Raji (cell line): ENCODE results near the gene SIGLEC7.

Experiments
- POLR2A ChIP-seq: IDR thresholded peaks from 2 replicates; pipeline ENCODE4 v1.6.1; 2011; ENCODE audit warnings: low read depth, low read length, control low read depth; ENCODE audit not compliant: insufficient read depth

SIGLEC7 gene

DNA sequence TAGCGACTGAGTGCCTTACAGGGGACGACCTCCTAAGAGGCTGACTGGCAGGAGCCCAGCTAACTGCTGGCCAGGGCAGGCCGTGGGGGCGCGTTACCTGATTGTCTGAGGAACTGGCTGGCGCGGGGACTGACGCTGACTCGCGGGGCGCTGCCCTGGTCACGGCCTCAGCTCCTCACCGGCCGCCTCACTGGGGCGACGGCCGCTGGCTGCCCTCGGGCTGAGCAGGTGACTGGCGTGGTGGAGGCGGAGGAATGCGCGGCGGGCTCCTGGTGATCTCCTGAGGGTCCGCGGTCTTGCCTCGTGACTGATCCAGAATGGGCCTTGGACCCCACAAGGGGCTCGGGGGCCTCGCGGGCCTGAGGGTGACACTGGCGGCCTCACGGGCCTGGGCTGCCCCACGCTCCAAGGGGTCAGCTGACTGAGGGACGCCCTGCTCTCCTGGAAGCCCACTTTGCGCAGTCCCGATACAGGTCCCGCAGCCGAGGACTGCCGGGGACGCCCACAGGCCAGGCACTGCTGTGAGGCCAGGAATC, 39.3 kb downstream of the SIGLEC7 start:
- no peak for TF ChIP-seq POLR2A

DNA sequence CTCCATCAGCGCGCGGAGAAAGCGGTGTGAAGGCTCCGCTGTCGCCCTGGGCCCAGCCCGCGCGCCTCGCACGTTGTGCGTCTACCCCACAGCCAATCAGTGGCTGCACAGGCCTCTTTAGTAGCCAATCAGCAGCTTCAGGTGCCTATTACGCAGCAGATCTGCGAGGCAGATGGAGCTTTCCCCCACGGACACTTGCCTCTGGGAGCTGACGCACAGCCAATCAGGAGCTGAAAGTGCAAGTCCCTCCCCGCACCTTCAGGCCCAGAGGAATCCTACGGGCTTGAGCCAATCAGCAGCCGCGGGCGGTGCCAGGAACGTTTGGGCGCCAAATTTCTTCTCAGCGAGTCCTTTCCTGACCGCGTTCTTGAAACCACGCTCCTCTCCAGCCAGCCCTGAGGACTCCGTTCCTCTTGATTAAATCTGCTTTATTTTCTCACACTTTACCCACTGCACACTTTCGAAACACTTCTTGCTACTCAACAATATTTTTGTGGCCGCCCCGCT, 39.9 kb downstream of the SIGLEC7 start:
- no peak for TF ChIP-seq POLR2A

- TF ChIP-seq POLR2A = no peak
Observed at GRCh38 chr19:51183629-51184028, 41.5 kb downstream of the SIGLEC7 start.

DNA sequence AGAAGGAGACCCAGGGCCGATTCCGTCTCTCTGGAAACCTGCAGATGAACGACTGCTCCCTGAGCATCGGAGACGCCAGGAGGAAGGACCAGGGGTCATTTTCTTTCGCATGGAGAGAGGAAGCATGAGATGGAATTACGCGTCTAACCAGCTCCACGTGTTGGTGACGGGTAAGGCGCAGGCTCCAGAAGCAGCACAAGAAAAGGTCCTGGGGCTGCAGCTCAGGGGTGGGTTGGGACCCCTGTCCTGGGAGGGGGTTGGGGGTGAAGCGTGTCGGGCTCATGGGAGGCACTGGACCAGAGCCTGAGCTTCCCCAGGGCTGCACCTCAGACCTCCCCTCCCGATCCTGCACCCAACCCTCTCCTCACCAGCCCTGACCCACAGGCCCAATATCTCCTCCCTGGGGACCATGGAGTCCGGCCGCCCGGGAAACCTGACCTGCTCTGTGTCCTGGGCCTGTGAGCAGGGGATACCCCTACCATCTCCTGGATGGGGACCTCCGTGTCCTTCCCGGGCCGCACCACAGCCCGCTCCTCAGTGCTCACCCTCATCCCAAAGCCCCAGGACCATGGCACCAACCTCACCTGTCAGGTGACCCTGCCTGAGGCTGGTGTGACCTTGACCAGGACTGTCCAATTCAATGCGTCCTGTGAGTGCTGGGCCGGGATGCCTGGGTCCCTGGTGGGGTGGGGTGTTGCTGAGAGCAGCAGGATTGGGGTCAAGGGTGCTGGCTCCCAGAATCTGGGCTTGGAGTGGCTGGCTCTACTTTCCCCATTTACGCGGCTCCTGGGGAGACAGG, 43.2 kb downstream of the SIGLEC7 start:
- no peak for TF ChIP-seq POLR2A

DNA sequence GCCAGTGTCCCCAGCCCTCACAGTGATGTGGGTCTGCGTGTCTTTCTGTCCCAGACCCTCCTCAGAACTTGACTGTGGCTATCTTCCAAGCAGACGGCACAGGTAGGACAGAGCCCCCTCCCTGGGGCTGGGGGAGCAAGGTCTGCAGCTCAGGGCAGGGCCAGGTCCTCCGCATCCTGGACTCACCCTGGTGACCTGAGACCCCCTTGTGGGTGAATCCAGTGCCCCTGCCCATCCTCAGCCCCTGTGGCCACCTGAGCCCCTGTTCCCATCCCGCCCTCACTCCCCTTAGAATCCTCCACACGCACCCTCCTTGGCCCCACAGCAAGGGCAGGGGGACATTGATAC, 43.7 kb downstream of the SIGLEC7 start:
- TF ChIP-seq POLR2A = no peak

DNA sequence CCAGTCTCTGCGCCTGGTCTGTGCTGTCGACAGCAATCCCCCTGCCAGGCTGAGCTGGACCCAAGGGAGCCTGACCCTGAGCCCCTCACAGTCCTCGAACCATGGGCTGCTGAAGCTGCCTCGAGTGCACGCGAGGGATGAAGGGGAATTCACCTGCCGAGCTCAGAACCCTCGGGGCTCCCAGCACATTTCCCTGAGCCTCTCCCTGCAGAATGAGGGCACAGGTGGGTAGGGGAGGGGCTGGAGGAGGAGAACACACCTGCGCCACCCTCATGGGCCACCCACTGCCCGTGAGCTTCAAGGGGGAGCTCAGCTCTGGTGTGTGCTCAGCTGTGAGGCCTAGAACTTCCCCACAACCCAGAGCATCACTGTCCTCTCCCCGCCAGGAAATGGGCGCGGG, 44.2 kb downstream of the SIGLEC7 start:
- TF ChIP-seq POLR2A = no peak

- TF ChIP-seq POLR2A = no peak
Observed at GRCh38 chr19:51187395-51188226, 45.5 kb downstream of the SIGLEC7 start.

- no peak for TF ChIP-seq POLR2A
Observed at GRCh38 chr19:51188227-51188559, 46.1 kb downstream of the SIGLEC7 start.

GRCh38 chr19:51192689-51193088, 50.6 kb downstream of the SIGLEC7 start:
- TF ChIP-seq POLR2A = no peak

DNA sequence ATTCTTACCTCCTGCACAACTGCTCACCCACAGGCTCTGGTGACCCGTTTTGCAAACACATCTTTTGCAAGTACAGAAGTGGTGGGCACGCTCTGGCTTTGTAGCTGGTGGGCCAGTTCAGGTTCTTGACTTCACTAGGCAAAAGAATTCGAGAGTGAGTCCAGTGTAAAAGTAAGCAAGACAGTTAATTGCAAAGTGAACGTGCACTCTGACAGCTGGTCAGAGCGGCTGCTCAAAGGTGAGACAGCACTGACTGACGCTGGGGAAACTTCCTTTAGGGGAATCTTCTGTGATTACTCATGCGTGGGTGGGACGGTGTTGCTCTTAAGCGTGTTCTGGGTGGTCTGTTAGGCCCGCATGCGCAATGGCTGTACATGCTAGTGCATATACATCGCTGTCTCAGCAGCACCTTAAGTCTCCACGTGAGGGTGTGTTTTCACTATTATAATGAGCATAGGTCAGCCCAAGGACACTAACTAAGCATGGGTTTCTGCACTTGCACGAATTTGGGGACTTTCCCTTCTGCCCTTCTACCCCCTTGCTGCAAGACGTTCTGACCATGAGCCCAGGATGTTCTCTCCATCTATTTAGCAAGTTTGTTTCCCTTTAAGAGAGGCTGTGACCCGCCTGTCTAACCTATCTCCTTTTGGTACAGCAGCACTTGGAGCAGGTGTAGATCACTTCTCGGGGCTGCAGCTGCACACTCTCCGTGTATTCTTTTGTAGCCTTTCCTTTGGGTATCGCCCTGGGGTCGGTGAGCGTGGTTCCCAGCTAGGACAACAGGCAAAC, 52.6 kb downstream of the SIGLEC7 start:
- TF ChIP-seq POLR2A = no peak

DNA sequence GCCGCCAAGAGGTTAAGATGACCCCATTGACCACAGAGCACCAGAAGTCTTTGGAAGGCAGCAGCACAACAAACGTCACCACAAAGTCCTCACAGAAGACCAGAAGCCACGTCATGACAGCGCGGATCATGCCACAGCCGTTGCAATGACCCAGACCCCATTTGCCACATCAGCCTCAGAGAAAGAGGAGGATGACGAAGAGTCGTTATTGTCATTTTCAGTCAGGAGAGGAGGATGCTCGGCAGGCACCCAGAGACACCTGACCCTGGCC, 53.1 kb downstream of the SIGLEC7 start:
- no peak for TF ChIP-seq POLR2A

- no peak for TF ChIP-seq POLR2A
Observed at GRCh38 chr19:51195616-51196015, 53.5 kb downstream of the SIGLEC7 start.

GRCh38 chr19:51196181-51196580, 54.1 kb downstream of the SIGLEC7 start:
- no peak for TF ChIP-seq POLR2A

- no peak for TF ChIP-seq POLR2A
Observed at GRCh38 chr19:51198641-51199040, 56.5 kb downstream of the SIGLEC7 start.

- no peak for TF ChIP-seq POLR2A
Observed at GRCh38 chr19:51200071-51200666, 58.1 kb downstream of the SIGLEC7 start.
